HG02678 (cell line): Measurements from ENCODE around the gene CLCN5.

Experiments
- ATAC-seq: cut with Tn5 transposase; IDR thresholded peaks from one replicate; pipeline ENCODE4 v1.9.1; 2021; ENCODE audit warnings: mild to moderate bottlenecking, moderate library complexity; ENCODE audit not compliant: unreplicated experiment

The CLCN5 gene

DNA sequence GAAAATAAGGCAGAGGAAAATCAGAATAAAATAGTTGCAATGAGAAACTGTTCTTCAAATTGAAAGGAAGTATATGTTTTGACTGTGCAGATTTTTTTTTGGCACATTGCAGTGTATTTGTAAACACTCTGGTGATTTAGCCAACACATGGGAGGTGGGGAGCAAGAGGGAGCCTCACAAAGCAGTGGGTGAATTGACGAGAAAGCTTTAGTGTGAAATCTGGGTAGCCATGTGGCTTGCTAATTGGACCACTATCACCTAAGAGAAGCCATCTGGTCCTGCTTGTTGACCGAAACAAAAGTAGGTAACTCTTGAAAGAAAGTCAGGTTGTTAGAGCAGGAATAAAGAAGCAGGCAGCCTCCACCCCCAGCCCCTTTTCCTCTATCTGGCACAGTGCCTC lies 10.4 kb downstream of the CLCN5 start:
- ATAC-seq, result no peak

DNA sequence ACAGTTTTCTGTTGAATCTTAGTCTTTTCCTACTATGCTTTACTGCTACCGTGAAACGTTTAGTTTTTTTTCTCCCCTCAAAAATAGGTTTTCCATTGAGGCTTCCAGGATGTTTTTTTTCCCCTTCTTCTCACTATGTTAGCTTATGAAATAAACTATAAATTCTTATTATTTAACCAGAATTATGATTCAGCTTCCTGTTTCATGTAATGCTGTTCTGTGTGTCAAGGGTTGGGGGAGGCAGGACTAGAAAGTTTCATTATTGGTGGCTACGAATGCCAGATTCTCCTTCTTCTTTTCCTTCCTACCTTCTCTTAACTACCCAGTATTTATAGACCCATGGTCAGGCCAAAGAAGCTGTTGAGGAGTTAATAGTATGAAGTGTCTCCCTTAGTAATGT lies 11.8 kb downstream of the CLCN5 start:
- ATAC-seq, result no peak

DNA sequence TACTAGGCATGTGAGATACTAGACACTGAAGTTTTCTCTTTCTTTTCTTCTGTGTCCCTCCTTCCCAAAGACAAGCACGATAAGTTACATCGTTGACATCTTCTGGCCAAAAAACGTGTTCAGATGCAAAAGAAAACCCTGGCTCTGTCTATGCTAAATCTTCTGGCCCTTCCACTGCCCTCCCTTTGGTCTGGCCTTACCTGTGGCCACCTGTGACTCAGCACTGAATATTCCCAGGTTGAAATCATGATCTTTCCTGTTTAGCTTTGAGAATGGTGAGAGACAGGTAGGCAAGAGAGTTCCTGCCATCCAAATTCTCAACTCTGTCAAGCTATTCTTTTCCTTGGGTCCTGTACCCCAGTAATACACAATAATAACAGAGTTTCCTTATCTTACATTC lies 12.3 kb downstream of the CLCN5 start:
- no peak for ATAC-seq

- peak; percentile 44 for ATAC-seq
These were observed 25.4 kb downstream of the CLCN5 start for GRCh38 chrX:49947781-49948180.

DNA sequence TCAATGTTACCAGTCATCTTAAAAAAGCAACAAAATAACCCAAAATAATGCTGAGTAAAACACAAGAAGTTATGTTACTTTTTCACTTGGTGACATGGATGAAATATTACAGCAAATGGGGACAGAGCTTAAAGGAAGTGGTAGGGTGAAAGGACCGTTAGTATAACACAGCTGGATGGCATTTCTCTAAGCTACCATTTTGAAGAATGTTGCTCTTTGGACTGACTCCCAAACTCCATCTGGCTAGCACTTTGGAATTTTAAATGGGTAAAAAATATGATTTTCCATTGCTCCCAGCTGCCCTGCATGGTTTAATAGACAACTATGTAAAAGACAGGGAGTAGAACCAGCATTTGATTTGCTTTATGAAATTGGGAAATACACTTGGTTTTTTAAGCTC lies 27.6 kb downstream of the CLCN5 start:
- no peak for ATAC-seq

GRCh38 chrX:49951524-49952193 lies 29.3 kb downstream of the CLCN5 start:
- no peak for ATAC-seq

DNA sequence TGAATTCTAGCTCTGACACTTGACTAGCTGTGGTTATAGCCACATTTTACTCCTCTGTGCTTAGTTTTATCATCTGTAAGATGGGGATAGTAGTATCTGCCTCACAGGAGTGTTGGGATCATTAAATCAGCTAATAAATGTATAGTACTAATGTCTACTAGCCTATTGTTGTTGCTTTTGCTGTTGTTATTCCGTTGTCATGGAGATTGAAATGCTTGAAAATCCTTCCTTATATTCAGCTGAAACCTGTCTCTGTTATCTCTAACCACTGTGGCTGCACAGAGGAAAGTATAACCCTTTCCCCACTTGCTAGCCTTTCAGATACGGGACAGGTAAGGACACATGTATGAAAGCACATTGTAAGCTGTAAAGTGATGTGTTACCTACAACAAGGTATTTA lies 33.9 kb downstream of the CLCN5 start:
- no peak for ATAC-seq

GRCh38 chrX:49958727-49959485 lies 36.5 kb downstream of the CLCN5 start:
- ATAC-seq, result no peak

- ATAC-seq, result no peak
These were observed 37.2 kb downstream of the CLCN5 start for GRCh38 chrX:49959602-49960001.

- ATAC-seq, result no peak
These were observed 37.7 kb downstream of the CLCN5 start for GRCh38 chrX:49960061-49960460.

DNA sequence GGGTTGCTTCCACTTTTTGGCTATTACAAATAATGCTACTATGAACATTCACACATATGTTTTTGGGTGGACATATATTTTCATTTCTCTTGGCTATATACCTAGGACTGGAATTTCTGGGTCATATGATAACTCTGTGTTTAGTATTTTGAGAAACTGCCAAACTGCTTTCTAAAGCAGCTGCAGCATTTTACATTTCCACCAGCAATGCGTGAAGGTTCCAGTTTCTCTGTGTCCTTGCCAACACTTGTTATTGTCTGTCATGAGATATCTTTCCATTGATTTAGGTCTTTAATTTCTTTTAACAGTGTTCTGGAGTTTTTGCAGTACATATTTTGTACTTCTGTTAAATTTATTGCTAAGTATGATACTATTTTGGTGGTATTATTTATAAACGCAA lies 48.3 kb downstream of the CLCN5 start:
- no peak for ATAC-seq

- ATAC-seq, result no peak
These were observed 50.0 kb downstream of the CLCN5 start for GRCh38 chrX:49972328-49972860.

GRCh38 chrX:49976682-49977197 lies 54.3 kb downstream of the CLCN5 start:
- ATAC-seq, result no peak

GRCh38 chrX:49977319-49978090 lies 55.1 kb downstream of the CLCN5 start:
- ATAC-seq, result no peak

DNA sequence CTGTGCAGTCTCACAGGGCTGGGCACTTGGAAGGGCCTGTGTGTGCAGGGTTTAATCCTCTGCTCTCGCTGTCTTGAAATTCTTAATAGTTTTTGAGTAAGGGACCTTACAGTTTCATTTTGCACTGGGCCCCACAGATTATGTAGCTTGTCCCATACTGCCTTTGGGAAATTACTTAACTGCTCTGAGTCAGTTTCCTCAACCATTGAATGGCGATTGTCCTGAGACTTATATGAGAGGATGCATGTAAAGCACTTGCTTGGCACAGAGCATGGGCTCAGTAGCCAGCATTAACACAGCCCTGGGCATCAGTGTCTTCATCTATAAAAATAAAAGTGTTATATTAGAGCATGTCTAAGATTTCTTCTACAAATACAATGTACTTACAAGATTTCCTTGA lies 55.8 kb downstream of the CLCN5 start:
- ATAC-seq, result no peak

GRCh38 chrX:49986058-49986457 lies 63.7 kb downstream of the CLCN5 start:
- no peak for ATAC-seq

DNA sequence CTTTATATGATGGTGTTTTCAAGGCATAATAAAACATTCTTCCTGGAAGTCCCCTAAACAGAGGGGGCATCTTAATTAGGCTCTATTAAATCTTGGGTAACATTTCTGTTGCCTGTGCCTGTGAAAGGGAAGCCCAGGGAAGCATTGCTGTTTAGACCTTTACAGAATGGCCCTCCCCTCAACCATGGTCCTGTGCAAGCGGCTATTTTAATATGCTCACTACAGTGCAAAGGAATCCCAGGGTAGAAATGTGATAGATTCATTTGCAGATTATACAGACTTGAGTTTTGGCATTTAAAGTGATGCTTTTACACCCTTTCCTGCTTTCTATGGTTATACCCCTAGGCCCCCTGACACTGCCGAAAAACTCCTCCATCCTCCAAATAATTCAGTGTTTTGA lies 65.3 kb downstream of the CLCN5 start:
- ATAC-seq, result no peak

GRCh38 chrX:49988143-49988542 lies 65.7 kb downstream of the CLCN5 start:
- ATAC-seq, result no peak

DNA sequence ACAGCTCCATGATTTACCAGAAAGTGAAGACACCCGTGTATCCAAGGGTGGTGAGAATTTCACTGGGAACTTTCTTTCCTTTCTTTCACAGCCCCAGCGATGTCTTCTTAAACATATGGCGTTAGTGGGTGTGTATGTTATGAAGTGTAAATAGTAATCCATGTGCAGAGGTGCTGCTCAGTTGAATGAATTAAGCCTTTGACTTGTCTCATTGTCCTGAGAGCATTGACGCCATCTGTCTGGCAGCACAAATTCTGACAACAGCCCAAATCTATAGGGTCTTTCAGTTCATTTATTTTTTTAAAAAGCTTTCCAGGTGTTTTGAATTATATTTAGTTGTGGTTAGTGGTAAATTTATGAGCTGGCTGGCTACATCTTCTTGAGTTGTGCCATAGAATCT lies 69.4 kb downstream of the CLCN5 start:
- no peak for ATAC-seq

GRCh38 chrX:49992853-49993252 lies 70.5 kb downstream of the CLCN5 start:
- no peak for ATAC-seq

- no peak for ATAC-seq
These were observed 71.3 kb downstream of the CLCN5 start for GRCh38 chrX:49993661-49994060.
